HG02884 (cell line): ENCODE results near the gene ZMIZ2.

Experiments
- ATAC-seq: cut with Tn5 transposase; IDR thresholded peaks from one replicate; pipeline ENCODE4 v1.9.1; 2021; ENCODE audit warnings: mild to moderate bottlenecking, moderate library complexity; ENCODE audit not compliant: unreplicated experiment

ZMIZ2 gene

GRCh38 chr7:44755698-44756627, 7.3 kb downstream of the ZMIZ2 start:
- no peak for ATAC-seq

GRCh38 chr7:44756904-44757303, 8.3 kb downstream of the ZMIZ2 start:
- no peak for ATAC-seq

- no peak for ATAC-seq
These were observed 8.7 kb downstream of the ZMIZ2 start for GRCh38 chr7:44757311-44757710.

- no peak for ATAC-seq
These were observed 9.1 kb downstream of the ZMIZ2 start for GRCh38 chr7:44757739-44758138.

GRCh38 chr7:44759246-44759645, 10.6 kb downstream of the ZMIZ2 start:
- no peak for ATAC-seq

- no peak for ATAC-seq
These were observed 11.5 kb downstream of the ZMIZ2 start for GRCh38 chr7:44760034-44760580.

- no peak for ATAC-seq
These were observed 12.8 kb downstream of the ZMIZ2 start for GRCh38 chr7:44761207-44762161.

- no peak for ATAC-seq
These were observed 13.7 kb downstream of the ZMIZ2 start for GRCh38 chr7:44762300-44762699.

GRCh38 chr7:44762726-44763522, 14.3 kb downstream of the ZMIZ2 start:
- ATAC-seq: no peak

- no peak for ATAC-seq
These were observed 15.4 kb downstream of the ZMIZ2 start for GRCh38 chr7:44764081-44764480.

- ATAC-seq: no peak
These were observed 16.3 kb downstream of the ZMIZ2 start for GRCh38 chr7:44764665-44765578.

GRCh38 chr7:44765579-44766415, 17.1 kb downstream of the ZMIZ2 start:
- ATAC-seq: no peak

- ATAC-seq: no peak
These were observed 17.8 kb downstream of the ZMIZ2 start for GRCh38 chr7:44766416-44766801.

GRCh38 chr7:44767134-44767911, 18.7 kb downstream of the ZMIZ2 start:
- ATAC-seq: no peak

GRCh38 chr7:44767912-44768627, 19.4 kb downstream of the ZMIZ2 start:
- peak; percentile 64 for ATAC-seq

- ATAC-seq: no peak
These were observed 20.2 kb downstream of the ZMIZ2 start for GRCh38 chr7:44768628-44769371.
